ENCODE measurements around the gene NSD2.

DNA sequence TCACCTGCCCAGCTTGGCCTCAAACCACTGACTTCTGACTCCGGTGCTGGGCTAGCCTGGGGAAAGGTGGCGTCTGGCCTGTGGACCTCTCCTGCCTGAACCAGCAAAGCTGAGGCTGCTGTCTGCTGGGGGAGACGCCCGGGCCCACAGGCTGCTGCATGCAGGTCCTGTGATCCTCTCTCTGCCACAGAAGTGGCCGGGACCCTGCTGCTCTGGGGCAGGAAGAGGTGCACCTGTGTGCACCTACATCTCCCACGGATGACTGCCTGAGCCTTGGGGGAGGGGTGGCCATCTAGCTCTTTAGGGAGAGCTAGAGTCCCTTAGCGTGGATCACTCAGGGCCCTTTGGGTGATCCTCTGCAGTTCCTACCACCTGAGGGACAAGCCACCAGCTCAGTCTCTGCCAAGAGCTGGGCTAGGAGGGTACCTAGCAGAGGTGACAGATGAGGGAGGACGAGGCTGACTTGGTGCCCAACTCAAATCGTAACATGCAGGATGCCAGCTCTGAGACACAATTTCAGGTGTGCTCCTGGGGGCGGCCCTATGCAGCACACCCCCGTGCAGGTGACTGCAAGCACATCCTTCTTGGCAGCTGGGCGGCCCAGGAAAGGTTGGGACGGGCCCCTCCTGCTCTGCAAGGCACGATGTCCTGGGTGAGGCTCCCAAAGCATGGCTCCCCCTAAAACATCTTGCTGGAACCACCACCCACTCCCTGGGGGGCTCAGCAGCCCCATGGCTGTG lies 37.7 kb upstream of the NSD2 start:
- TF ChIP-seq CTCF (IDR thresholded peaks at IDR 0.05) (no peak), POLR2A (IDR thresholded peaks at IDR 0.05) (no peak)

Data from sigmoid colon (tissue), 3 donors.